Heart left ventricle (tissue), 16 donors: ENCODE measurements around the gene RAB39B. TPM values are rescaled to one million over a fixed set of nuclear protein-coding genes. Genes with fewer than 3 reads are reported as not detected.

Source experiments
- ATAC-seq, 4 donors: fragments of 200-7000 bp; cut with Tn5 transposase; one replicate each; pipeline ENCODE4 v1.9.1; 2020 to 2022; ENCODE audit warnings: moderate library complexity in 4 of 4, mild to moderate bottlenecking in 3 of 4, moderate number of reproducible peaks in 1 of 4
- DNase-seq, 5 donors: peaks; one replicate each; pipeline ENCODE4 v3.0.0-alpha.2; 2020
- H3K27ac ChIP-seq, 12 donors: fragments of 200-600 bp; sonication (generic) in 4 of 12; one replicate each; pipeline versions ENCODE4 v1.5.0 to v1.8.0; 2016 to 2022; ENCODE audit warnings: mild to moderate bottlenecking in 2 of 12
- H3K27me3 ChIP-seq, 9 donors: fragments of 200-600 bp; sonication (generic) in 2 of 9; one replicate each; pipeline versions ENCODE4 v1.5.1 to v1.8.0; 2016 to 2022; ENCODE audit warnings: mild to moderate bottlenecking in 3 of 9
- H3K36me3 ChIP-seq, 9 donors: fragments of 200-600 bp; sonication (generic) in 2 of 9; one replicate each; pipeline versions ENCODE4 v1.5.0 to v1.8.0; 2018 to 2022; ENCODE audit warnings: mild to moderate bottlenecking in 2 of 9
- H3K4me1 ChIP-seq, 12 donors: fragments of 200-600 bp; sonication (generic) in 4 of 12; one replicate each; pipeline versions ENCODE4 v1.5.0 to v1.8.0; 2016 to 2022; ENCODE audit warnings: mild to moderate bottlenecking in 3 of 12
- H3K4me3 ChIP-seq, 12 donors: fragments of 200-600 bp; sonication (generic) in 4 of 12; one replicate each; pipeline versions ENCODE4 v1.5.0 to v1.8.0; 2017 to 2022; ENCODE audit warnings: mild to moderate bottlenecking in 9 of 12, moderate library complexity in 4 of 12
- H3K9me3 ChIP-seq, 12 donors: fragments of 200-600 bp; sonication (generic) in 4 of 12; one replicate each; pipeline versions ENCODE4 v1.5.0 to v1.8.0; 2016 to 2022; ENCODE audit warnings: mild to moderate bottlenecking in 1 of 12
- POLR2A ChIP-seq, 2 donors: fragments of 450-650 bp; IDR thresholded peaks; one replicate each; pipeline ENCODE4 v1.6.1; 2017; ENCODE audit warnings: antibody characterized with exemption in 2 of 2, mild to moderate bottlenecking in 2 of 2, moderate library complexity in 2 of 2
- WGBS, 4 donors: extraction: QIAGEN DNeasy Blood & Tissue Kit in 2 of 4; methylation state at CpG; one replicate each; pipeline versions ENCODE4 v1.1.5 to v1.1.7; 2013 to 2018; 5-methylcytosine and 5-hydroxymethylcytosine counted together
- intact Hi-C, 10 donors: fragments of 100-400 bp; cut with DNase I; formaldehyde crosslinking; loops; one replicate each; pipeline versions ENCODE4 v1.11.1 to v1.14.2; 2022
- long read RNA-seq, 3 donors: library from polyadenylated mRNA; unstranded; transcript quantifications; one replicate each; pipeline ENCODE4 v2.0.0, GENCODE V29; 2020 to 2021
- polyA plus RNA-seq, 2 donors: library from polyadenylated mRNA; stranded (reverse); fragments of 200-250 nt; gene quantifications; one replicate each; pipeline ENCODE4 v1.2.3, GENCODE V29; 2013
- total RNA-seq, 9 donors: library from RNA; depleted of rRNA in 2 of 9; stranded (reverse); fragments of >200 nt in 2 of 9; fragmentation: NEBNext Ultra II Directional in 3 of 9; extraction: Animal tissue kit (Norgen Biotek cat#: 25700) in 3 of 9; gene quantifications; one replicate each; pipeline versions ENCODE4 v1.1.0 to v1.2.4, GENCODE V29; 2016 to 2023
- TF ChIP-seq, protein P1 (sequence below), 12 donors: fragments of 200-600 bp; sonication (generic) in 4 of 12; IDR thresholded peaks; one replicate each; pipeline versions ENCODE4 v1.5.0 to v1.8.0; 2018 to 2022; ENCODE audit warnings: antibody characterized with exemption in 12 of 12, mild to moderate bottlenecking in 5 of 12
- donor health status: ischemic (EF 13 %, LVEDD 7.1; RV severe dilation, severe dysfunction).
- donor health status: healthy with polysubstance abuse.
- donor health status: DM: no; HTN: yes; CAD: no.
- donor health status: DM: no; HTN: no; CAD: no.
- donor health status: ischemic (EF 25% LVEDD 6.9; RV normal size, moderate dysfunction).
- donor health status: ischemic (EF 25% LVEDD 5.7; RV mildly dilated, moderate dysfunction).
- donor health status: healthy.
- donor health status: DM: yes; HTN: yes; CAD: no.
- donor health status: ischemic (EF 35%, LVEDD 5.7; RV mildly dilated, moderate dysfunction).
- donor health status: nonischemic (EF 11% LVEDD 7.7; RV severe dilation, severe dysfunction).
- donor health status: DM: yes; HTN: yes; CAD: no.
- donor health status: PGD.
- donor health status: ischemic (EF 29% LVEDD 5.4; RV normal size, mild dysfunction).
- donor health status: nonischemic (EF 23%, LVEDD 6.1; RV moderate dilation, normal function).

RAB39B gene
- total RNA-seq (under 1 TPM in 8 of 9 donors, not detected in 1; 0.05 to 0.77 (median 0.29) TPM), polyA plus RNA-seq (under 1 TPM; 0.08 to 0.15 TPM)
- long read RNA-seq, donor 1, result 0 reads
- long read RNA-seq, donor 2, result 0 reads
- long read RNA-seq, donor 3, result 0 reads

DNA sequence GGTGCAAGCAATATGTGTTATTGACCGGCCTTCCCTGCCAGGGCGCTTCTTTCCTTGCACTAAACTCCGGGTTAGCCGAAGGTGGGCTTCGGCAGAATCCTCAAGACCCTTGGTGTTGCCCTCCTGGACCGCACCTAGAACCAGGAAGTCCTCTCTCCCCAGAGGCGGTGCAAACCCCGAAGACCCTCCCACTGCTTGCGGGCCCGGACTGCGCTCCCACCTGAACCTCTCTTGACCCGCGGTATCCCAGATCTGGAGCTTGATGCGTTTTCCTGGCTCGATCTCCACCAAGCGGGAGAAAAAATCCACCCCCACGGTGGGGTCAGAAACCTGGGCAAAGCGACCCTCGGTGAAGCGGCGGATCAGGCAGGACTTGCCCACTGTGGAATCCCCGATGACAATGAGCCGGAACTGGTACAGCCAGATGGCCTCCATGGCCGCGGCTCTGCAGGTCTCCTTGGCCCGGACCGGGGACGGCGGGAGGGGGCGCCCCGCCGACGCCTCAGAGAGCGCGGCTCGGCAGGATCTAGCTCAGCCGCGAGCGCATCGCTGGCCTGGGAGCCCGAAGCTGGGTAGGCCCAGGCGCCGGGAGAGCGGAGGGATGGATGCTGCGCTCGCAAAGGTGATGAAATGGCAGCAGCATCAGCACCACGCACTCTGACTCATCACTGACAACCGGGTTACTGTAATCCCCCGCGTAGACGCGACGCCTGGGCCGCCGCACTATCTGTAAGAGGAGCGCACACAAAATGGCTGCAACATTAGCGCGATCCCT, at the start of gene RAB39B:
Gene RAB39B (minus strand): TSS at position 638 of the 775 bp plus-strand sequence. CDS start 203 bp downstream, at position 435.
- Histone ChIP-seq H3K36me3 (no peaks in the 10 kb centered on the region), H3K9me3 (peaks cover 0 to 6% (median 0%) of the 10 kb centered on the region in 12 donors), H3K4me1 (peaks cover 0 to 6% (median 0%) of the 10 kb centered on the region in 12 donors), H3K27me3 (no peaks in the 10 kb centered on the region), H3K27ac (peak within 1 kb of the TSS in 1 of 12 donors; percentile 54), H3K4me3 (peak within 1 kb of the TSS in 11 of 12 donors; percentile 16 to 62 (median 51))
- 1 to 30% (median 16%) methylated on average over 45 to 58 of the region's 58 CpGs for WGBS, 4 donors
- TF ChIP-seq, protein P1, sequence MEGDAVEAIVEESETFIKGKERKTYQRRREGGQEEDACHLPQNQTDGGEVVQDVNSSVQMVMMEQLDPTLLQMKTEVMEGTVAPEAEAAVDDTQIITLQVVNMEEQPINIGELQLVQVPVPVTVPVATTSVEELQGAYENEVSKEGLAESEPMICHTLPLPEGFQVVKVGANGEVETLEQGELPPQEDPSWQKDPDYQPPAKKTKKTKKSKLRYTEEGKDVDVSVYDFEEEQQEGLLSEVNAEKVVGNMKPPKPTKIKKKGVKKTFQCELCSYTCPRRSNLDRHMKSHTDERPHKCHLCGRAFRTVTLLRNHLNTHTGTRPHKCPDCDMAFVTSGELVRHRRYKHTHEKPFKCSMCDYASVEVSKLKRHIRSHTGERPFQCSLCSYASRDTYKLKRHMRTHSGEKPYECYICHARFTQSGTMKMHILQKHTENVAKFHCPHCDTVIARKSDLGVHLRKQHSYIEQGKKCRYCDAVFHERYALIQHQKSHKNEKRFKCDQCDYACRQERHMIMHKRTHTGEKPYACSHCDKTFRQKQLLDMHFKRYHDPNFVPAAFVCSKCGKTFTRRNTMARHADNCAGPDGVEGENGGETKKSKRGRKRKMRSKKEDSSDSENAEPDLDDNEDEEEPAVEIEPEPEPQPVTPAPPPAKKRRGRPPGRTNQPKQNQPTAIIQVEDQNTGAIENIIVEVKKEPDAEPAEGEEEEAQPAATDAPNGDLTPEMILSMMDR (IDR thresholded peaks at IDR 0.05), result peak in 3 of 12 donors; percentile 16 to 32 (median 26)
- TF ChIP-seq POLR2A (IDR thresholded peaks at IDR 0.05), result no peak
- ATAC-seq, result peak in 3 of 4 donors; percentile 86 to 95 (median 92)
- intact Hi-C loops, result no loop called here
- peak; percentile 28 to 67 (median 60) for DNase-seq

GRCh38 chrX:155313766-155314165, 49.5 kb upstream of the RAB39B start:
- Histone ChIP-seq H3K4me1 (no peaks in the 10 kb centered on the region), H3K27me3 (no peaks in the 10 kb centered on the region), H3K4me3 (no peak overlapping the region), H3K36me3 (no peaks in the 10 kb centered on the region), H3K9me3 (peaks cover 0 to 13% (median 1%) of the 10 kb centered on the region in 12 donors), H3K27ac (no peak overlapping the region)
- no peak for DNase-seq
- TF ChIP-seq, protein P1 (IDR thresholded peaks at IDR 0.05), result no peak
- no peak for TF ChIP-seq POLR2A (IDR thresholded peaks at IDR 0.05)
- WGBS, 4 donors, result 66 to 81% (median 75%) methylated on average over 4 of the region's 4 CpGs
- no peak for ATAC-seq
- intact Hi-C loops, result no loop called here

GRCh38 chrX:155293771-155294170, 29.5 kb upstream of the RAB39B start:
- intact Hi-C loops, result no loop called here
- no peak for DNase-seq
- Histone ChIP-seq H3K4me1 (no peaks in the 10 kb centered on the region), H3K9me3 (no peaks in the 10 kb centered on the region), H3K27me3 (no peaks in the 10 kb centered on the region), H3K27ac (no peak overlapping the region), H3K4me3 (no peak overlapping the region), H3K36me3 (peaks cover 0 to 11% (median 0%) of the 10 kb centered on the region in 9 donors)
- no peak for ATAC-seq
- TF ChIP-seq, protein P1 (IDR thresholded peaks at IDR 0.05), result no peak
- no peak for TF ChIP-seq POLR2A (IDR thresholded peaks at IDR 0.05)

GRCh38 chrX:155279873-155280272, 15.6 kb upstream of the RAB39B start:
- Histone ChIP-seq H3K36me3 (peaks cover 0 to 46% (median 17%) of the 10 kb centered on the region in 9 donors), H3K27ac (no peak overlapping the region), H3K27me3 (no peaks in the 10 kb centered on the region), H3K9me3 (no peaks in the 10 kb centered on the region), H3K4me1 (no peaks in the 10 kb centered on the region), H3K4me3 (no peak overlapping the region)
- 88 to 93% (median 91%) methylated on average over 1 of the region's 1 CpG for whole genome bisulfite sequencing, 4 donors
- DNase-seq, result no peak
- ATAC-seq, result no peak
- intact Hi-C loops, result no loop called here
- TF ChIP-seq, protein P1 (IDR thresholded peaks at IDR 0.05), result no peak
- no peak for TF ChIP-seq POLR2A (IDR thresholded peaks at IDR 0.05)
